Body of pancreas (tissue), 4 donors: ENCODE measurements around the gene GARIN5B.

Experiments used
- POLR2A ChIP-seq, 3 donors: fragments of 450-650 bp; IDR thresholded peaks; one replicate each; pipeline ENCODE4 v1.6.1; 2016; ENCODE audit warnings: antibody characterized with exemption in 3 of 3, mild to moderate bottlenecking in 2 of 3
- TF ChIP-seq, protein P1 (sequence below), 7 experiments: fragments of 450-650 bp in 4 of 7; fragments of 200-600 bp in 3 of 7; sonication (generic) in 3 of 7; IDR thresholded peaks; one replicate each; pipeline ENCODE4 v1.5.1; 2016 to 2019; ENCODE audit warnings: antibody characterized with exemption in 7 of 7

DNA sequence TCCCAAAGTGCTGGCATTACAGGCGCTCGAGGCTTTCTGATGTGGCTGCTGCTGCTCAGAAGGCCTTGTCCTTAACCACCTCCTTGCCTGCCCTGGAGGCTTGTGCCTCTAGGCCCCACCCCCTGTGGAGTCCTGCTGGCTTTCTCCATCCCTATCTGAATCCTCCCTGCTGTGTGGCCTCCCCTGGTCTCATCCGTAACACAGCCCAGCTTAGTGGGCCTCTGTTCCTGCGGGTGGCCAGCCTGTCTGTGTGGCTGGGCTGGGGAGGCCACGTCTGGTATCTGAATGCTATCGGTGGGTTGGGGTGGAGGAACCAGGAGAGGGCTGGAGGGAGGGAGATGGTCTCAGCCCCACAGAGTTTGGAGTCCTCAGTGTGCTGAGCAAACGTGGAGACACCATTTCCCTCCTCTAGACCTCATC lies 27.4 kb upstream of the GARIN5B start:
- TF ChIP-seq, protein P1, sequence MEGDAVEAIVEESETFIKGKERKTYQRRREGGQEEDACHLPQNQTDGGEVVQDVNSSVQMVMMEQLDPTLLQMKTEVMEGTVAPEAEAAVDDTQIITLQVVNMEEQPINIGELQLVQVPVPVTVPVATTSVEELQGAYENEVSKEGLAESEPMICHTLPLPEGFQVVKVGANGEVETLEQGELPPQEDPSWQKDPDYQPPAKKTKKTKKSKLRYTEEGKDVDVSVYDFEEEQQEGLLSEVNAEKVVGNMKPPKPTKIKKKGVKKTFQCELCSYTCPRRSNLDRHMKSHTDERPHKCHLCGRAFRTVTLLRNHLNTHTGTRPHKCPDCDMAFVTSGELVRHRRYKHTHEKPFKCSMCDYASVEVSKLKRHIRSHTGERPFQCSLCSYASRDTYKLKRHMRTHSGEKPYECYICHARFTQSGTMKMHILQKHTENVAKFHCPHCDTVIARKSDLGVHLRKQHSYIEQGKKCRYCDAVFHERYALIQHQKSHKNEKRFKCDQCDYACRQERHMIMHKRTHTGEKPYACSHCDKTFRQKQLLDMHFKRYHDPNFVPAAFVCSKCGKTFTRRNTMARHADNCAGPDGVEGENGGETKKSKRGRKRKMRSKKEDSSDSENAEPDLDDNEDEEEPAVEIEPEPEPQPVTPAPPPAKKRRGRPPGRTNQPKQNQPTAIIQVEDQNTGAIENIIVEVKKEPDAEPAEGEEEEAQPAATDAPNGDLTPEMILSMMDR (IDR thresholded peaks at IDR 0.05): no peak
- no peak for TF ChIP-seq POLR2A (IDR thresholded peaks at IDR 0.05)
